H54 (cell line): ENCODE measurements around the gene PFN1.
A peak's percentile ranks its signal among the peaks of the same experiment; 100 is the strongest.

Experiments
- DNase-seq: peaks from one replicate; pipeline ENCODE4 v3.0.0; 2011; ENCODE audit warnings: low spot score, mixed read lengths; ENCODE audit not compliant: insufficient read length
- FAIRE-seq: peaks from 3 replicates; lab custom pipeline; 2011; peaks lifted over from hg19 to GRCh38; lab: Jason Lieb, UNC
- POLR2A ChIP-seq: IDR thresholded peaks from 2 replicates; pipeline ENCODE4 v1.6.1; 2011; ENCODE audit warnings: low read depth, mild to moderate bottlenecking, low read length

The PFN1 gene

GRCh38 chr17:4948166-4948930, at the start of gene PFN1:
TSS of gene PFN1 (minus strand) at chr17:4948530. CDS start at chr17:4948394, 136 bp downstream.
- FAIRE-seq (no peak), DNase-seq (peak; percentile 79)
- TF ChIP-seq POLR2A = peak; percentile 97

GRCh38 chr17:4997302-4998026, 49.1 kb upstream of the PFN1 start, which contains the start of the genes INCA1 and KIF1C:
TSS of gene INCA1 (minus strand) at chr17:4997522. CDS start at chr17:4994437, 3,085 bp downstream.
TSS of gene KIF1C (plus strand) at chr17:4997950. CDS start at chr17:5000247, 2,297 bp downstream.
- peak; percentile 94 for DNase-seq
- no peak for FAIRE-seq
- peak; percentile 55 for TF ChIP-seq POLR2A

GRCh38 chr17:4994081-4994595, 45.8 kb upstream of the PFN1 start:
- TF ChIP-seq POLR2A = no peak
- FAIRE-seq (no peak), DNase-seq (no peak)

GRCh38 chr17:4987767-4988567, 39.6 kb upstream of the PFN1 start:
- no peak for DNase-seq
- FAIRE-seq = no peak
- TF ChIP-seq POLR2A = no peak

- DNase-seq (peak; percentile 84), FAIRE-seq (no peak)
- TF ChIP-seq POLR2A = peak; percentile 39; the same call in 1 of the 2 replicates
These were observed 38.8 kb upstream of the PFN1 start, which contains the start of gene CAMTA2 for GRCh38 chr17:4986951-4987766. TSS of gene CAMTA2 (minus strand) at chr17:4987675. CDS start at chr17:4986222, 1,453 bp downstream.

- DNase-seq (no peak), FAIRE-seq (no peak)
- no peak for TF ChIP-seq POLR2A
These were observed 38.1 kb upstream of the PFN1 start for GRCh38 chr17:4986403-4986802.

GRCh38 chr17:4982305-4982704, 34.0 kb upstream of the PFN1 start:
- FAIRE-seq (no peak), DNase-seq (no peak)
- TF ChIP-seq POLR2A = no peak

- DNase-seq = no peak
- no peak for FAIRE-seq
- no peak for TF ChIP-seq POLR2A
These were observed 32.4 kb upstream of the PFN1 start for GRCh38 chr17:4980644-4981216.

GRCh38 chr17:4978726-4979125, 30.4 kb upstream of the PFN1 start:
- TF ChIP-seq POLR2A = no peak
- DNase-seq (no peak), FAIRE-seq (no peak)

- DNase-seq (no peak), FAIRE-seq (no peak)
- no peak for TF ChIP-seq POLR2A
These were observed 25.9 kb upstream of the PFN1 start for GRCh38 chr17:4974115-4974670.

- DNase-seq (no peak), FAIRE-seq (no peak)
- no peak for TF ChIP-seq POLR2A
These were observed 25.2 kb upstream of the PFN1 start for GRCh38 chr17:4973256-4974114.
